ENCODE data around the gene ASPSCR1. TPM values are rescaled to one million over a fixed set of nuclear protein-coding genes. Genes with fewer than 3 reads are reported as not detected.

ASPSCR1 gene
- total RNA-seq, 1 donor from 2014 or later: 25.4 TPM

GRCh38 chr17:82053556-82054263, 76.3 kb downstream of the ASPSCR1 start:
- DNase-seq (no peak), ATAC-seq (ENCODE audit: poor library complexity) (no peak)
- intact Hi-C loops (cut with DNase I): no loop called here

GRCh38 chr17:82054351-82055022, 77.1 kb downstream of the ASPSCR1 start:
- intact Hi-C loops (cut with DNase I): no loop called here
- DNase-seq (no peak), ATAC-seq (ENCODE audit: poor library complexity) (no peak)

- intact Hi-C loops (cut with DNase I): no loop called here
- DNase-seq: no peak
- no peak for ATAC-seq (ENCODE audit: poor library complexity)
Observed at GRCh38 chr17:82055023-82055964, 77.9 kb downstream of the ASPSCR1 start.

- intact Hi-C loops (cut with DNase I): no loop called here
- no peak for DNase-seq
- ATAC-seq (ENCODE audit: poor library complexity): no peak
Observed at GRCh38 chr17:82055965-82056728, 78.7 kb downstream of the ASPSCR1 start.

GRCh38 chr17:82056729-82057621, 79.5 kb downstream of the ASPSCR1 start:
- intact Hi-C loops (cut with DNase I): no loop called here
- no peak for ATAC-seq (ENCODE audit: poor library complexity)
- no peak for DNase-seq

GRCh38 chr17:82058230-82058854, 80.9 kb downstream of the ASPSCR1 start:
- DNase-seq (no peak), ATAC-seq (ENCODE audit: poor library complexity) (no peak)
- intact Hi-C loops (cut with DNase I): no loop called here

GRCh38 chr17:82058855-82059249, 81.4 kb downstream of the ASPSCR1 start:
- no peak for ATAC-seq (ENCODE audit: poor library complexity)
- DNase-seq: no peak
- intact Hi-C loops (cut with DNase I): no loop called here

GRCh38 chr17:82059272-82060000, 82.0 kb downstream of the ASPSCR1 start:
- ATAC-seq (ENCODE audit: poor library complexity): no peak
- peak; percentile 35 for DNase-seq
- intact Hi-C loops (cut with DNase I): no loop called here

- DNase-seq: no peak
- no peak for ATAC-seq (ENCODE audit: poor library complexity)
- intact Hi-C loops (cut with DNase I): no loop called here
Observed at GRCh38 chr17:82060001-82060380, 82.6 kb downstream of the ASPSCR1 start.

- no peak for DNase-seq
- no peak for ATAC-seq (ENCODE audit: poor library complexity)
- intact Hi-C loops (cut with DNase I): no loop called here
Observed at GRCh38 chr17:82060614-82061013, 83.2 kb downstream of the ASPSCR1 start.

GRCh38 chr17:82061047-82061925, 83.9 kb downstream of the ASPSCR1 start:
- intact Hi-C loops (cut with DNase I): no loop called here
- ATAC-seq (ENCODE audit: poor library complexity): no peak
- DNase-seq: no peak

- DNase-seq (no peak), ATAC-seq (ENCODE audit: poor library complexity) (no peak)
- intact Hi-C loops (cut with DNase I): no loop called here
Observed at GRCh38 chr17:82062076-82062983, 84.9 kb downstream of the ASPSCR1 start.

GRCh38 chr17:82062984-82063368, 85.5 kb downstream of the ASPSCR1 start:
- intact Hi-C loops (cut with DNase I): no loop called here
- ATAC-seq (ENCODE audit: poor library complexity) (no peak), DNase-seq (no peak)

GRCh38 chr17:82063424-82064415, 86.3 kb downstream of the ASPSCR1 start:
- DNase-seq (no peak), ATAC-seq (ENCODE audit: poor library complexity) (no peak)
- intact Hi-C loops (cut with DNase I): no loop called here
